Endothelial cell (in vitro differentiated cells): ENCODE data around the gene TP53INP2. TPM values are rescaled to one million over a fixed set of nuclear protein-coding genes. Genes with fewer than 3 reads are reported as not detected.
"Not testable (repeated sequence)": the region's sequence is repeated elsewhere in the genome, so short reads cannot be mapped to it uniquely, and the experiment has no call there.

Experiments
- DNase-seq: peaks from one replicate; pipeline ENCODE4 v3.0.0; 2021; ENCODE audit warnings: low spot score
- H3K27ac Mint-ChIP-seq: one replicate; pipeline ENCODE4 v1.8.0; 2021; ENCODE audit warnings: mixed read lengths, inconsistent platforms; ENCODE audit not compliant: unreplicated experiment
- H3K27me3 Mint-ChIP-seq: one replicate; pipeline ENCODE4 v1.8.0; 2021; ENCODE audit warnings: mild to moderate bottlenecking, moderate library complexity, mixed read lengths, inconsistent platforms; ENCODE audit not compliant: unreplicated experiment
- H3K36me3 Mint-ChIP-seq: one replicate; pipeline ENCODE4 v1.8.0; 2021; ENCODE audit warnings: mild to moderate bottlenecking, low read depth, mixed read lengths, inconsistent platforms; ENCODE audit not compliant: unreplicated experiment
- H3K4me1 Mint-ChIP-seq: one replicate; pipeline ENCODE4 v1.8.0; 2021; ENCODE audit warnings: mild to moderate bottlenecking, mixed read lengths, inconsistent platforms; ENCODE audit not compliant: unreplicated experiment
- H3K4me3 Mint-ChIP-seq: one replicate; pipeline ENCODE4 v1.8.0; 2021; ENCODE audit warnings: mild to moderate bottlenecking, mixed read lengths, inconsistent platforms; ENCODE audit not compliant: unreplicated experiment
- H3K9me3 Mint-ChIP-seq: one replicate; pipeline ENCODE4 v1.8.0; 2021; ENCODE audit warnings: mixed read lengths, inconsistent platforms; ENCODE audit not compliant: unreplicated experiment
- long read RNA-seq: library from polyadenylated mRNA; unstranded; transcript quantifications from one replicate; pipeline ENCODE4 v2.0.0, GENCODE V29; 2020; ENCODE audit not compliant: unreplicated experiment
- total RNA-seq: library from RNA; stranded (reverse); fragmentation: NEBNext Ultra II Directional; extraction: Animal tissue kit (Norgen Biotek cat#: 25700); gene quantifications from one replicate; pipeline ENCODE4 v1.2.1, GENCODE V29; 2021; ENCODE audit not compliant: unreplicated experiment
- TF ChIP-seq, protein P1 (sequence below): fragments of 200-600 bp; sonication (generic); IDR thresholded peaks from one replicate; pipeline ENCODE4 v1.5.0; 2021; ENCODE audit warnings: antibody characterized with exemption; ENCODE audit not compliant: unreplicated experiment

The TP53INP2 gene, protein sequence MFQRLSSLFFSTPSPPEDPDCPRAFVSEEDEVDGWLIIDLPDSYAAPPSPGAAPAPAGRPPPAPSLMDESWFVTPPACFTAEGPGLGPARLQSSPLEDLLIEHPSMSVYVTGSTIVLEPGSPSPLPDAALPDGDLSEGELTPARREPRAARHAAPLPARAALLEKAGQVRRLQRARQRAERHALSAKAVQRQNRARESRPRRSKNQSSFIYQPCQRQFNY
- total RNA-seq = 68.5 TPM
- long read RNA-seq, partial matches to known transcripts = 0 of 2 reads
- long read RNA-seq, other reads (novel, unspliced or antisense) = 2 of 2 reads

DNA sequence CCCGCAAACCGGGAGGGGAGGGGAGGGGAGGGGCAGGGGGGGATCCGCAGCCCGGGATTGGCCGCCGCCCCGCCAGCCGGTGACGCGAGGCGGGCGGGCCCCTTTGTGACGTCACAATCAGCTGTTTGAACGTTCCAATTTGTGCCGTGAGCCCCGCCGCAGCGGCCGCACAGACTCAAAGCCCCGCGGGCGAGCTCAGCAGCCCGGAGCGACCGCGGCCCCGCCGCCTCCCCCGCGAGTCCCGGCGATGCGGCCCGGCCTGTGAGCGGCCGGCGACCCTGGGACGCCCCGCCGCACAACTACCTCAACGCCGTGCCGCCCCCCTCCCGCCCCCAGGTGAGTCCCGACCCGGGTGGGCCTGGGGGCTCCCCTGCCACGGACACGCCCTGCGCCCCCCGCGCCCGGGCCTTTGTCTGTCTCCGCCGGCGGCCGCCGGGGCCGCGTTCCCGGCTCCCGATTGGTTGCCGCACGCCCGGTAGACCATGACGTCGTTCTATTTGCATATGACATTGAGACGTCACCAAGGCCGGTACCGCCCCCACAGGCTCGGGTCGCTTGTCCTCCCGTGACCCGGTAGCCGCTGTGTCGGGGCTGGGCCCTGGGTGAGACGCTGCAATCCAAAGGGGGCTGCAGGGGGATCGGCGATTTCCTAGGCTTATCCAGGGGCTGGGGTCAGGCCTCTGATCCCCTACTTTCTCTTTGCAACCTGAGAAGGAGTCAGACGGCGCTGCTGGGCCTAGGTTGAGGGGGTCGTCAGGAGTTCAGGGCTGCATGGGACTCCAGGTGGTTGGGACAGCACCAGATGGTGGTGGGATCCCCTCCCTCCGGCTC, at the start of gene TP53INP2:
TP53INP2 (plus strand) TSS at position 168 of the 831 bp plus-strand sequence. CDS start 4,396 bp downstream, outside the sequence.
- peak; percentile 85 for DNase-seq
- peaks cover 49% of the 10 kb centered on the region for H3K4me1 Mint-ChIP-seq
- no peaks in the 10 kb centered on the region for H3K9me3 Mint-ChIP-seq
- peak within 1 kb of the TSS; percentile 99 for H3K4me3 Mint-ChIP-seq
- TF ChIP-seq, protein P1, sequence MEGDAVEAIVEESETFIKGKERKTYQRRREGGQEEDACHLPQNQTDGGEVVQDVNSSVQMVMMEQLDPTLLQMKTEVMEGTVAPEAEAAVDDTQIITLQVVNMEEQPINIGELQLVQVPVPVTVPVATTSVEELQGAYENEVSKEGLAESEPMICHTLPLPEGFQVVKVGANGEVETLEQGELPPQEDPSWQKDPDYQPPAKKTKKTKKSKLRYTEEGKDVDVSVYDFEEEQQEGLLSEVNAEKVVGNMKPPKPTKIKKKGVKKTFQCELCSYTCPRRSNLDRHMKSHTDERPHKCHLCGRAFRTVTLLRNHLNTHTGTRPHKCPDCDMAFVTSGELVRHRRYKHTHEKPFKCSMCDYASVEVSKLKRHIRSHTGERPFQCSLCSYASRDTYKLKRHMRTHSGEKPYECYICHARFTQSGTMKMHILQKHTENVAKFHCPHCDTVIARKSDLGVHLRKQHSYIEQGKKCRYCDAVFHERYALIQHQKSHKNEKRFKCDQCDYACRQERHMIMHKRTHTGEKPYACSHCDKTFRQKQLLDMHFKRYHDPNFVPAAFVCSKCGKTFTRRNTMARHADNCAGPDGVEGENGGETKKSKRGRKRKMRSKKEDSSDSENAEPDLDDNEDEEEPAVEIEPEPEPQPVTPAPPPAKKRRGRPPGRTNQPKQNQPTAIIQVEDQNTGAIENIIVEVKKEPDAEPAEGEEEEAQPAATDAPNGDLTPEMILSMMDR = peak; percentile 17
- peak within 1 kb of the TSS; percentile 98 for H3K27ac Mint-ChIP-seq
- H3K36me3 Mint-ChIP-seq = peaks cover 24% of the 10 kb centered on the region
- H3K27me3 Mint-ChIP-seq = peaks cover 14% of the 10 kb centered on the region

DNA sequence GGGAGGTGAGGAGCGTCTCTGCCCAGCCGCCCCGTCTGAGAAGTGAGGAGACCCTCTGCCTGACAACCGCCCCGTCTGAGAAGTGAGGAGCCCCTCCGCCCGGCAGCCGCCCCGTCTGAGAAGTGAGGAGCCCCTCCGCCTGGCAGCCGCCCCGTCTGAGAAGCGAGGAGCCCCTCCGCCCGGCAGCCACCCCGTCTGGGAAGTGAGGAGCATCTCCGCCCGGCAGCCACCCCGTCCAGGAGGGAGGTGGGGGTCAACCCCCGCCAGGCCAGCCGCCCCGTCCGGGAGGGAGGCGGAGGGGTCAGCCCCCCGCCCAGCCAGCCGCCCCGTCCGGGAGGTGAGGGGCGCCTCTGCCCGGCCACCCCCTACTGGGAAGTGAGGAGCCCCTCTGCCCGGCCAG, 45.5 kb upstream of the TP53INP2 start:
- not testable (repeated sequence) for H3K36me3 Mint-ChIP-seq, H3K27ac Mint-ChIP-seq, H3K4me1 Mint-ChIP-seq, H3K27me3 Mint-ChIP-seq, H3K9me3 Mint-ChIP-seq, H3K4me3 Mint-ChIP-seq, DNase-seq

DNA sequence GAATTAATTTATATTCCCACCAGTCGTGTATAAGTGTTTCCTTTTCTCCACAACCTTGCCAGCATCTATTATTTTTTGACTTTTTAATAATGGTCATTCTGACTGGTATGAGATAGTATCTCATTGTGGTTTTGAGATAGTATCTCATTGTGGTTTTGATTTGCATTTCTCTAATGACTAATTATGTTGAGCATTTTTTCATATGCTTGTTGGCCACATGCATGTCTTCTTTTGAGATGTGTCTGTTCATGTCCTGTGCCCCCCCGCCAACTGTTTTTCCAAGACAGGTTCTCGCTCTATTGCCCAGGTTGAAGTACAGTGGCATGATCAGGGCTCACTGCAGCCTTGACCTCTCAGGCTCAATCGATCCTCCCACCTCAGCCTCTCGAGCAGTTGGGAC, 42.3 kb upstream of the TP53INP2 start:
- H3K4me3 Mint-ChIP-seq, H3K4me1 Mint-ChIP-seq, H3K27ac Mint-ChIP-seq, H3K9me3 Mint-ChIP-seq, DNase-seq, H3K36me3 Mint-ChIP-seq, H3K27me3 Mint-ChIP-seq: not testable (repeated sequence)

DNA sequence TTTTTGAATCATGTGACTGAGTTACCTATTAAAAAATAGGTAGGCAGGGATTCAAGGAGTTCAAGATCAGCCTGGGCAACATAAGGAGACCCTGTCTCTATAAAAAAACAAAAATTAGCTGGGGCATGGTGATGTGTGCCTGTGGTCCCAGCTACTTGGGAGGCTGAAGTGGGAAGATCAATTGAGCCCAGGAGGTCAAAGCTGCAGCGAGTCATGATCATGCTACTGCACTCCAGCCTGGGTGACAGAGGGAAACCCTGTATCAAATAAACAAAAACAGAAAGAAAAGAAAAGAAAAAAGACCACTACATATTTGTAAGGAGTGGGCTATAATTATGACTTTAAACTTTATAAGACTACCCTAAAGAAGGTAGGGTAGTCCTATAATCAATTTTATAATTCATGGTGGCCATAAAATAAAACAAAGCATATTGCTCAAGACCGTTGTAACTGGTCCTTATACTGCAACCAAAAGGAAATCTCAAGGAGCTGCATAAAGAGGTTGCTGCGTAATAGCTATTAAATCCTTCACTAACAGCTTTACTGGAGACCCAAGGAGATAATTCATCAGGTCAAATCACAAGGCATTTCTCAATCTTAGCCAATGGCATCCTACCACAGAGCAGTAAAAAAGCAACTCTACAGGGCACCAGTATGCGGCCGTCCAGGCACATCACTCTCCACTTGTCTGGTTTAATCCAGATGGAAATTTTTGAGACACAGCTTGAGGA, 40.8 kb upstream of the TP53INP2 start:
- Mint-ChIP-seq H3K27ac (no peak overlapping the region), H3K36me3 (no peaks in the 10 kb centered on the region), H3K4me3 (no peak overlapping the region), H3K9me3 (no peaks in the 10 kb centered on the region), H3K27me3 (peaks cover 2% of the 10 kb centered on the region), H3K4me1 (no peaks in the 10 kb centered on the region)
- TF ChIP-seq, protein P1 = no peak
- no peak for DNase-seq

DNA sequence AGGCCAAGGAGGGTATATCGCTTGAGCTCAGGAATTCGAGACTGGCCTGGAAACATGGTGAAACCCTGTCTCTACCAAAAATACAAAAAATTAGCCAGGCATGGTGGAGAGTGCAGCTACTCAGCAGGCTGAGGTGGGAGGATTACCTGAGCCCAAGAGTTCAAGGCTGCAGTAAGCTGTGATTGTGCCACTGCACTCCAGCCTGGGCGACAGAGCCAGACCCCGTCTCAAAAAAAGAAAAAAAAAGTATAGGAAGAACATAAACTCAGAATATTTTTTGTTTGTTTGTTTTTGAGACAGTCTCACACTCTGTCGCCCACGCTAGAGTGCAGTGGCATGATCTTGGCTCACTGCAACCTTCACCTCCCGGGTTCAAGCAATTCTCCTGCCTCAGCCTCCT, 39.4 kb upstream of the TP53INP2 start:
- not testable (repeated sequence) for H3K9me3 Mint-ChIP-seq, H3K27me3 Mint-ChIP-seq, H3K36me3 Mint-ChIP-seq, H3K4me1 Mint-ChIP-seq, H3K27ac Mint-ChIP-seq, DNase-seq, H3K4me3 Mint-ChIP-seq

DNA sequence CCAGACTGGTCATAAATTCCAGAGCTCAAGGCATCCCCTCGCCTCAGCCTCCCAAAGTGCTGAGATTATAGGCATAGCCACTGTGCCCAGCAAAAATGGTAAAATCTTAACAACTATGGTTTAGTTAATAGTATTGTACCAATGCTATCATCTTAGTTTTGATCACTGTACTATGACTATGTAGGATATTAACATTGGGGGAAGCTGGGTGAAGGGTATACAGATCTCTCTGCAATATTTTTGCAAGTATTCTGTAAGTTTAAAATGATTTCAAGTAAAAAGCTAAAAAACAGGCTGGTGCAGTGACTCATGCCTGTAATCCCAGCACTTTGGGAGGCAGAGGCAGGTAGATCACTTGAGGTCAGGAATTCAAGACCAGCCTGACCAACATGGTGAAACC, 35.0 kb upstream of the TP53INP2 start:
- Mint-ChIP-seq H3K9me3 (no peaks in the 10 kb centered on the region), H3K27me3 (no peaks in the 10 kb centered on the region), H3K27ac (no peak overlapping the region), H3K4me1 (no peaks in the 10 kb centered on the region), H3K36me3 (peaks cover 3% of the 10 kb centered on the region), H3K4me3 (no peak overlapping the region)
- TF ChIP-seq, protein P1 = no peak
- DNase-seq = no peak
